Bronchial epithelial cell (primary cell): ENCODE data around the gene EFCAB6. TPM values are rescaled to one million over a fixed set of nuclear protein-coding genes. Genes with fewer than 3 reads are reported as not detected.

Source experiments
- DNase-seq: peaks from one replicate; pipeline ENCODE4 v3.0.0-alpha.2; 2010; ENCODE audit warnings: low read depth
- FAIRE-seq: peaks from 2 replicates; lab custom pipeline; 2011; peaks lifted over from hg19 to GRCh38; lab: Jason Lieb, UNC
- H3K27me3 ChIP-seq: 2 replicates; pipeline ENCODE4 v1.5.1; 2011; ENCODE audit warnings: low read length; ENCODE audit not compliant: control insufficient read depth, insufficient read depth
- H3K36me3 ChIP-seq: 2 replicates; pipeline ENCODE4 v1.5.1; 2011; ENCODE audit warnings: low read length; ENCODE audit not compliant: control insufficient read depth, insufficient read depth
- H3K4me3 ChIP-seq: 2 replicates; pipeline ENCODE4 v1.5.1; 2011; ENCODE audit warnings: mild to moderate bottlenecking, low read depth, low read length, control low read depth
- CTCF ChIP-seq: IDR thresholded peaks from 2 replicates; pipeline ENCODE4 v1.5.1; 2011; ENCODE audit warnings: mild to moderate bottlenecking, moderate library complexity, low read length, control low read depth, inconsistent platforms; ENCODE audit not compliant: insufficient read depth, severe bottlenecking
- total RNA-seq: library from RNA; depleted of rRNA; stranded (reverse); fragments of >200 nt; gene quantifications from 2 replicates; pipeline ENCODE4 v1.2.1, GENCODE V29; 2014

Gene EFCAB6
- total RNA-seq, 1 donor from 2014 or later = 0.26 TPM

- no peak for FAIRE-seq
- Histone ChIP-seq H3K27me3 (no peaks in the 10 kb centered on the region), H3K4me3 (no peak overlapping the region), H3K36me3 (no peaks in the 10 kb centered on the region)
- DNase-seq = no peak
- TF ChIP-seq CTCF = no peak
These were observed 23.1 kb upstream of the EFCAB6 start for GRCh38 chr22:43835166-43835565.

DNA sequence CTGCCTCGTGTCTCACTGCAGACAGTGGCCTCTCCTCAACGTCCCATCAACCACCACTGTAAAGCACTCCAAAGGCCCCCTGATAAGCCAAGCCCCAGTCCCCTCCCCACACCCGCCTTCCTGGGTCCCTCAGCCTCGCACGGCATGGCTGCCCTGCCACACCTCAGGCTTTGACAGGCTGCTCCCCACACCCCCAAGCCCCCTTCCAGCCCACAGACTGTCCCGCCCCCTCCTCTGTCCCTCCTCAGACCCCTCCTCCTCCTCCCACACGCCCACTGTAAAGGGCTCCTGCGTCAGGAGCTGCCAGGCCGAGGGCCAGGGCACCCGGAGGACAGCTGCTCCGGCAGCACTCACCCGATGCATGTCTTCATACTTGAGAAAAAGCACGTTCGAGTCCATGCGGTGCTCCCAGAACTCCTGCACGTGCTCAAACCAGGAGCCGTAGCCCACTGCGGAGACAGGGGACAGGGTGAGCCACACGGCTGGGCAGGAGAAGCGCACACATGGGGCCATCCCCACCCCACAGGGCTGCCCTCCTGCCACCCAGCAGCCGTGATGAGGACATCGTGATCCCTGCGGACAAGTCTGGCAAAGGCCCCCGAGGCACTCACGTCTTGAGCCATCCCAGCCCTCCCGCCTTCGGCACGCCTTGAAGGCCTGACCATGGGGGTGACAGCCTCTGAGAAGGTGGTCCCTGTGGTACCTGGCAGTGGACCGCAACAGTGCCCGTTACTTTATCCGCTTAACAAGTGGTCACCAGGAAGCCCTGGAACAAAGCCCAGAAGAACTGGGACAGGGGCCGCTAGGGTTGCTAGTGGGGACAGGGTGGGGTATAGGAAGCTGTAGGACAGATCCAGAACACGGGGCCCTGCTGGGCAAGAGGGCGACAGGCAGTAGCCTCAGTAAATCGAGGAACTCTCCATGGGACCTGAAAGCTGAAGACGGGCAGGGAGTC lies 21.5 kb upstream of the EFCAB6 start:
- TF ChIP-seq CTCF = no peak
- H3K27me3 ChIP-seq = no peaks in the 10 kb centered on the region
- H3K4me3 ChIP-seq = no peak overlapping the region
- H3K36me3 ChIP-seq = no peaks in the 10 kb centered on the region
- FAIRE-seq (no peak), DNase-seq (no peak)

DNA sequence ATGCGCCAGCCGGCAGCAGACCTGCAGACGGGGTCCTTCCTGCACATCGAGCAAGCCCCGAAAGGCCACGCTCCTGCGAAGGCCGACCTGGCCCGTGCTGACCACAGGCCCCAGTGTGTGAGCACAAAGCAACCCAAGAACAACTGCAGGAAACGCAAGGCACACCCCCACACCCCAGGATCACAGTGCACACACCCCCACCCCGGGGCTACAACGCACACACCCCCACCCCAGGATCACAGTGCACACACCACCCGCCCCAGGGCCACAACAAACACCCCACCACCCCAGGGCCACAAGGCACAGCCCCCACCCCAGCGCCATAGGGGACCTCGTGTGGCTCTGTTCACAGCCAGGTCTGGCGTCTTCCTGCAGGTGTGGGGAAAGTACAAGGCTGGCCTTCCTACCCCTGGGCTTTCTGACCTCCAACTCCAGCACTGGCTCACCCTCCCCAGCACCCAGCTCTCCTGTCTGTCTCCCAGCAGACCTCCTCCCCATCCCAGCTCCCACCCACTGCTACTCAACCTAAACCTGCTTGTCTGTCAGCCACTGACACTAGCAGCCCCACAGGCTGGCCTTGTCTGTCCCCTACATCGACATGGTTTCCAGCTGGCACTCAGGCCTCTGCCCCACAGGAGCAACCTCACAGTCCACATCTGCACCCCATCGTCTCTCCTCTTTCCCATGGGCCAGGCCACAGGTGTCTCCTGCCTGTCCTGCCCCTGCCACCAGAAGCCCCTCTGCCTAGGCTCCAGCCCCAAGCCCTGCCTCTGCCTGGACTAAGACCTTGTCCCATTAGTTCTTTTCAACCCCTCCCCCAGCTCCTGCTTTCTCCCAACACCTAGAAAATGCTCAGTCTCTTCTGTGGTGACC lies 20.5 kb upstream of the EFCAB6 start:
- DNase-seq = no peak
- Histone ChIP-seq H3K27me3 (no peaks in the 10 kb centered on the region), H3K36me3 (no peaks in the 10 kb centered on the region), H3K4me3 (no peak overlapping the region)
- FAIRE-seq = no peak
- no peak for TF ChIP-seq CTCF

DNA sequence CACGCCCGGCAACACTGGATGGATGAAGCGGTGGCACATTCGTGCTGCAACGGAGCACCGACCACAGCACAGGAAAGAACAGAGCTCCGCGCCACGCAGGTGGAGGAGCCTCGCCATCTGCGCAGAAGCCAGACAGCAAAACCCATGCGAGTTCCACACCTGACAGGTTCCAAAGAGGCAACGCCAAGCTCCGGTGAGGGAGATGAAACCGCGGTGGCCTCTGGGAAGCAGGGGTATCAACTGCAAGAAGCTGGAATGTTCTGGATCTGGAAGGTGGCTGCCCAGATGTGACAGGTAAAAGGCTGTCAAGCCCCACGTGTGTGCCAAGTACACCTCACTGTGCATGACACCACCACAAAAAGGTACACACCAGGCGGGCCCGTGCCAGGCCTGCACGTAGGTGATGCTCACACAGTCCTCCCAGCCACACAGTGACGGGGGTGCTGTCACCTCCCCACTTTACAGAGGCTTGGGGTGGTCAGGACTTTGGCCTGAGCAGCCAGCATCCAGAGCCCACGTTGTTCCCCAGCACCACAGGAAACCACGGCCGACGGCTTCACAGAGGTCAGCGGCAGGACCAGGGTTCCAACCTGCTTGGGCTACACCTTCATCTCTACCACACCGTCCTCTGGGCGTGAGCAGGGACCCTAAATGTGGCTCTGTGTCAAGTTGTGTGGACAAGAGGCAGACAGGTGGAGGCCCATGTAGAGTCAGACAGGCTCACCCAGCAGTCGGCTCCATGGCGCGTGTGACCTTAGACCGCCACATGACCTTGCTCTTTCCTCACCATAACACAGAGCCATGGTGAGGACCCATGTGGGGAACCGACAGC lies 19.7 kb upstream of the EFCAB6 start:
- Histone ChIP-seq H3K4me3 (no peak overlapping the region), H3K36me3 (no peaks in the 10 kb centered on the region), H3K27me3 (no peaks in the 10 kb centered on the region)
- no peak for TF ChIP-seq CTCF
- FAIRE-seq (no peak), DNase-seq (no peak)

- FAIRE-seq (no peak), DNase-seq (no peak)
- TF ChIP-seq CTCF = no peak
- Histone ChIP-seq H3K4me3 (no peak overlapping the region), H3K36me3 (no peaks in the 10 kb centered on the region), H3K27me3 (no peaks in the 10 kb centered on the region)
These were observed 18.9 kb upstream of the EFCAB6 start for GRCh38 chr22:43830931-43831560.
